ENCODE results near the gene BORCS8.
"Not testable (repeated sequence)": the region's sequence is repeated elsewhere in the genome, so short reads cannot be mapped to it uniquely, and the experiment has no call there.

The BORCS8 gene

GRCh38 chr19:19135713-19136112, 56.2 kb downstream of the BORCS8 start:
- H3K4me1 ChIP-seq (ENCODE audit: control insufficient read depth, insufficient read depth, low read length); H3K36me3 ChIP-seq (ENCODE audit: control insufficient read depth, insufficient read depth, low read length); H3K27ac ChIP-seq (ENCODE audit: insufficient read depth, low read depth, low read length, poor library complexity, severe bottlenecking); H3K4me3 ChIP-seq (ENCODE audit: insufficient read depth, low read depth, low read length); H3K9me3 ChIP-seq (ENCODE audit: control insufficient read depth, low read length): not testable (repeated sequence)
- H3K27me3 ChIP-seq (ENCODE audit: control insufficient read depth, insufficient read depth, low read length, poor library complexity, severe bottlenecking) = peaks cover 11% of the 10 kb centered on the region
- WGBS, 2 experiments = 94 to 95% methylated on average over 5 of the region's 6 CpGs

GRCh38 chr19:19134687-19135158, 57.2 kb downstream of the BORCS8 start:
- H3K27ac ChIP-seq (ENCODE audit: insufficient read depth, low read depth, low read length, poor library complexity, severe bottlenecking) = no peak overlapping the region
- peaks cover 11% of the 10 kb centered on the region for H3K27me3 ChIP-seq (ENCODE audit: control insufficient read depth, insufficient read depth, low read length, poor library complexity, severe bottlenecking)
- no peaks in the 10 kb centered on the region for H3K9me3 ChIP-seq (ENCODE audit: control insufficient read depth, low read length)
- 19% methylated on average over 21 of the region's 21 CpGs for WGBS, 2 experiments
- H3K4me1 ChIP-seq (ENCODE audit: control insufficient read depth, insufficient read depth, low read length) = peaks cover 9% of the 10 kb centered on the region
- no peak overlapping the region for H3K4me3 ChIP-seq (ENCODE audit: insufficient read depth, low read depth, low read length)
- H3K36me3 ChIP-seq (ENCODE audit: control insufficient read depth, insufficient read depth, low read length) = no peaks in the 10 kb centered on the region

- no peak overlapping the region for H3K27ac ChIP-seq (ENCODE audit: insufficient read depth, low read depth, low read length, poor library complexity, severe bottlenecking)
- H3K4me1 ChIP-seq (ENCODE audit: control insufficient read depth, insufficient read depth, low read length) = peaks cover 9% of the 10 kb centered on the region
- peaks cover 11% of the 10 kb centered on the region for H3K27me3 ChIP-seq (ENCODE audit: control insufficient read depth, insufficient read depth, low read length, poor library complexity, severe bottlenecking)
- no peaks in the 10 kb centered on the region for H3K9me3 ChIP-seq (ENCODE audit: control insufficient read depth, low read length)
- WGBS, 2 experiments = 95 to 97% methylated on average over 6 of the region's 6 CpGs
- H3K4me3 ChIP-seq (ENCODE audit: insufficient read depth, low read depth, low read length) = no peak overlapping the region
- H3K36me3 ChIP-seq (ENCODE audit: control insufficient read depth, insufficient read depth, low read length) = no peaks in the 10 kb centered on the region
Measured at GRCh38 chr19:19133985-19134384, 58.0 kb downstream of the BORCS8 start.

- 95 to 98% methylated on average over 12 of the region's 12 CpGs for WGBS, 2 experiments
- no peaks in the 10 kb centered on the region for H3K36me3 ChIP-seq (ENCODE audit: control insufficient read depth, insufficient read depth, low read length)
- H3K4me1 ChIP-seq (ENCODE audit: control insufficient read depth, insufficient read depth, low read length) = peaks cover 9% of the 10 kb centered on the region
- no peak overlapping the region for H3K4me3 ChIP-seq (ENCODE audit: insufficient read depth, low read depth, low read length)
- no peak overlapping the region for H3K27ac ChIP-seq (ENCODE audit: insufficient read depth, low read depth, low read length, poor library complexity, severe bottlenecking)
- no peaks in the 10 kb centered on the region for H3K9me3 ChIP-seq (ENCODE audit: control insufficient read depth, low read length)
- H3K27me3 ChIP-seq (ENCODE audit: control insufficient read depth, insufficient read depth, low read length, poor library complexity, severe bottlenecking) = peaks cover 10% of the 10 kb centered on the region
Measured at GRCh38 chr19:19132912-19133311, 59.0 kb downstream of the BORCS8 start.

GRCh38 chr19:19131989-19132388, 60.0 kb downstream of the BORCS8 start:
- 96% methylated on average over 3 of the region's 3 CpGs for WGBS, 2 experiments
- Histone ChIP-seq H3K9me3 (ENCODE audit: control insufficient read depth, low read length) (no peaks in the 10 kb centered on the region), H3K4me3 (ENCODE audit: insufficient read depth, low read depth, low read length) (no peak overlapping the region), H3K27ac (ENCODE audit: insufficient read depth, low read depth, low read length, poor library complexity, severe bottlenecking) (no peak overlapping the region), H3K27me3 (ENCODE audit: control insufficient read depth, insufficient read depth, low read length, poor library complexity, severe bottlenecking) (peaks cover under 1% of the 10 kb centered on the region), H3K4me1 (ENCODE audit: control insufficient read depth, insufficient read depth, low read length) (peaks cover 2% of the 10 kb centered on the region), H3K36me3 (ENCODE audit: control insufficient read depth, insufficient read depth, low read length) (no peaks in the 10 kb centered on the region)
